Germinal center (tissue), 1 donor: Measurements from ENCODE around the gene VAMP8.

Experiments
- DNase-seq: peaks from one replicate; pipeline ENCODE4 v3.0.0; 2012; ENCODE audit warnings: mixed read lengths, low spot score

VAMP8 gene

GRCh38 chr2:85619617-85620016 is 42.2 kb downstream of the VAMP8 start:
- no peak for DNase-seq

GRCh38 chr2:85621338-85621737 is 44.0 kb downstream of the VAMP8 start:
- no peak for DNase-seq

GRCh38 chr2:85623991-85624390 is 46.6 kb downstream of the VAMP8 start:
- DNase-seq = no peak

- no peak for DNase-seq
These were observed 51.3 kb downstream of the VAMP8 start for GRCh38 chr2:85628658-85629057.

- DNase-seq = no peak
These were observed 53.9 kb downstream of the VAMP8 start for GRCh38 chr2:85631316-85631715.
